NT2/D1 (cell line): ENCODE data around the gene CENPC.

Source experiments
- DNase-seq: peaks from one replicate; pipeline ENCODE4 v3.0.0-alpha.2; 2011; ENCODE audit warnings: low read depth, low spot score
- H3K27me3 ChIP-seq: 2 replicates; pipeline ENCODE4 v1.6.0; 2011; ENCODE audit warnings: mild to moderate bottlenecking; ENCODE audit not compliant: insufficient read length, insufficient read depth
- H3K36me3 ChIP-seq: 2 replicates; pipeline ENCODE4 v1.6.1; 2011; ENCODE audit warnings: mild to moderate bottlenecking, low read length, mixed read lengths; ENCODE audit not compliant: insufficient read depth, insufficient read length
- H3K4me1 ChIP-seq: 2 replicates; pipeline ENCODE4 v1.5.1; 2011; ENCODE audit not compliant: insufficient read depth, insufficient read length
- H3K4me3 ChIP-seq: 2 replicates; pipeline ENCODE4 v1.5.1; 2011; ENCODE audit warnings: low read depth; ENCODE audit not compliant: insufficient read length
- H3K9ac ChIP-seq: 2 replicates; pipeline ENCODE4 v1.6.0; 2011; ENCODE audit warnings: low read depth; ENCODE audit not compliant: insufficient read length
- H3K9me3 ChIP-seq: 2 replicates; pipeline ENCODE4 v1.5.1; 2011; ENCODE audit warnings: mild to moderate bottlenecking, low read length; ENCODE audit not compliant: insufficient read depth
- SUZ12 ChIP-seq: IDR thresholded peaks from 2 replicates; pipeline ENCODE4 v1.6.1; 2011; ENCODE audit not compliant: insufficient read length, insufficient read depth; ENCODE audit errors: extremely low read depth
- YY1 ChIP-seq: IDR thresholded peaks from 2 replicates; pipeline ENCODE4 v1.6.1; 2011; ENCODE audit not compliant: insufficient read length, insufficient read depth
- ZNF274 ChIP-seq: IDR thresholded peaks from 2 replicates; pipeline ENCODE4 v1.6.1; 2011; ENCODE audit warnings: mild to moderate bottlenecking, low read depth, low read length

Gene CENPC

DNA sequence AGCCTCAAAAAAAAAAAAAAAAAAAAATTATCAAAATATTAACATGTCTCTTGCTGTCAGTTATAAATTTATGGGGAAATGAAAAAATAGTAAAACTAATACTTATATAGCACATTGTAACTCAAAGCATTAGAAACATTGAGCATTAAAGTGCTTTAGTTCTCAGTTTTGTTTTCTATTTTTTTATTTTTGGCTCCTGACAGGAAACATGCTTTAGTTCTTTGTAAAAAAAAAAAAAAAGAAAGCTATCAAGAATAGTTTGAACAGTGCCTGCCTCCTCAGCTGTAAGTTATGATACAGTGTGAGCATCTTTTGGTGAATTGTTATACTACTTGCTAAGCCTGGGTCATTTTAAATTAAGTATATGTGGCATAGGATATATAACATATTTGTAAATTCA, 5.1 kb upstream of the CENPC start:
- Histone ChIP-seq H3K9me3 (no peaks in the 10 kb centered on the region), H3K27me3 (no peaks in the 10 kb centered on the region), H3K4me3 (no peak overlapping the region), H3K36me3 (no peaks in the 10 kb centered on the region), H3K4me1 (no peaks in the 10 kb centered on the region), H3K9ac (no peak overlapping the region)
- no peak for DNase-seq
- no peak for TF ChIP-seq YY1

GRCh38 chr4:67549123-67549522, 3.8 kb upstream of the CENPC start:
- Histone ChIP-seq H3K27me3 (no peaks in the 10 kb centered on the region), H3K4me3 (no peak overlapping the region), H3K4me1 (no peaks in the 10 kb centered on the region), H3K9ac (no peak overlapping the region), H3K36me3 (no peaks in the 10 kb centered on the region), H3K9me3 (no peaks in the 10 kb centered on the region)
- TF ChIP-seq ZNF274 (no peak), YY1 (no peak), SUZ12 (no peak)
- no peak for DNase-seq

DNA sequence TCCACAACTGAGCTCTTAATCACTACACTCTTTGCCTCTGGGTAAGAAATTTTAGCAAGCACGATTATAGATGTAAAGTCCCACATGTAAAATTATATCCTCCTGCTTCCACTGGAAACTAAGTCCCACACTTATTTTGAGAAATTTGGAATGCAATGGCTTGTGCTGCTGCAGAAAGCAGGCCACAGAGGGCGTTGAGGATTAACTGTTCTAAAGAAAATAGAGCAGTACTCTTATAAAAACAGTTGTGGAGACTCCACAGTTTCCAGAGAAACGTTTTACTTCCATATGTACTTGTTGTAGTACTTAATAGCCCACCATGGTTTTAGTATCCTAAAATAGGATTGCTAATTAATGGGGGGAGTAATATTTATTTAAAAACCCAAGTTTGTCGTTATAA, 1.7 kb upstream of the CENPC start:
- H3K4me3 ChIP-seq: no peak overlapping the region
- H3K4me1 ChIP-seq: no peaks in the 10 kb centered on the region
- peak overlapping the region; percentile 10 for H3K9ac ChIP-seq
- H3K9me3 ChIP-seq: no peaks in the 10 kb centered on the region
- H3K27me3 ChIP-seq: no peaks in the 10 kb centered on the region
- DNase-seq: no peak
- H3K36me3 ChIP-seq: peaks cover 12% of the 10 kb centered on the region
- no peak for TF ChIP-seq YY1
- no peak for TF ChIP-seq SUZ12
- TF ChIP-seq ZNF274: no peak

GRCh38 chr4:67546004-67546356, 677 bp upstream of the CENPC start:
- H3K4me3 ChIP-seq: peak overlapping the region; percentile 21
- TF ChIP-seq SUZ12 (no peak), YY1 (no peak), ZNF274 (no peak)
- no peak overlapping the region for H3K9ac ChIP-seq
- no peaks in the 10 kb centered on the region for H3K27me3 ChIP-seq
- no peak for DNase-seq
- H3K9me3 ChIP-seq: no peaks in the 10 kb centered on the region
- no peaks in the 10 kb centered on the region for H3K4me1 ChIP-seq
- H3K36me3 ChIP-seq: peaks cover 19% of the 10 kb centered on the region

- DNase-seq: no peak
- Histone ChIP-seq H3K9ac (no peak overlapping the region), H3K9me3 (no peaks in the 10 kb centered on the region), H3K4me3 (no peak overlapping the region), H3K4me1 (no peaks in the 10 kb centered on the region), H3K36me3 (peaks cover 51% of the 10 kb centered on the region), H3K27me3 (no peaks in the 10 kb centered on the region)
- no peak for TF ChIP-seq SUZ12
- TF ChIP-seq YY1: no peak
- TF ChIP-seq ZNF274: no peak
Observed at GRCh38 chr4:67542076-67542475, 3.2 kb downstream of the CENPC start.

DNA sequence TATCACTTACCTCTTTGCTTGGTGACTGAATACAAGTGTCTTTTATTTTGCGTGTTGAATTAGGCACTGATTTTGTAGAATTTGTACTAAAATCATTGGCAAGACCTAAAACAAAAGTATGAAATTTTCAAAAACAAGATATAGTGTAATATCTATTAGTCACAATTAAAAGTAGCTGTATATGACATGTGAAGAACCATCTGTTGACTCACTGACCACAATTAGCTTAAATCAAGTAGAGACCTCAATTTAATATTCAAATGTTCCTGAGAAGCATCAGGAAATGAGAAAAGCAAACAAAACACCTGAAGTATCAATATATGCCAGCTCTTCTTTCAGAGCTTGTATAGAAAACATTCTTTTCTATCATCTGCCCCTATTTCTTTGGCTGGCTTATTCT, 5.5 kb downstream of the CENPC start:
- H3K36me3 ChIP-seq: peaks cover 56% of the 10 kb centered on the region
- H3K4me3 ChIP-seq: no peak overlapping the region
- no peak overlapping the region for H3K9ac ChIP-seq
- no peak for TF ChIP-seq SUZ12
- no peak for TF ChIP-seq YY1
- no peak for TF ChIP-seq ZNF274
- H3K4me1 ChIP-seq: no peaks in the 10 kb centered on the region
- no peaks in the 10 kb centered on the region for H3K9me3 ChIP-seq
- no peaks in the 10 kb centered on the region for H3K27me3 ChIP-seq
- no peak for DNase-seq

GRCh38 chr4:67535280-67535840, 9.9 kb downstream of the CENPC start:
- no peaks in the 10 kb centered on the region for H3K27me3 ChIP-seq
- H3K36me3 ChIP-seq: peaks cover 56% of the 10 kb centered on the region
- no peaks in the 10 kb centered on the region for H3K4me1 ChIP-seq
- no peak overlapping the region for H3K9ac ChIP-seq
- no peak overlapping the region for H3K4me3 ChIP-seq
- DNase-seq: no peak
- TF ChIP-seq ZNF274 (no peak), YY1 (no peak), SUZ12 (no peak)
- H3K9me3 ChIP-seq: no peaks in the 10 kb centered on the region; the same call in 1 of the 2 replicates
